ENCODE measurements around the gene BSG.
"Not testable (repeated sequence)": the region's sequence is repeated elsewhere in the genome, so short reads cannot be mapped to it uniquely, and the experiment has no call there.

The BSG gene

GRCh38 chr19:604355-604754, 32.0 kb downstream of the BSG start:
- DNase-seq (ENCODE audit: low read depth), result no peak

DNA sequence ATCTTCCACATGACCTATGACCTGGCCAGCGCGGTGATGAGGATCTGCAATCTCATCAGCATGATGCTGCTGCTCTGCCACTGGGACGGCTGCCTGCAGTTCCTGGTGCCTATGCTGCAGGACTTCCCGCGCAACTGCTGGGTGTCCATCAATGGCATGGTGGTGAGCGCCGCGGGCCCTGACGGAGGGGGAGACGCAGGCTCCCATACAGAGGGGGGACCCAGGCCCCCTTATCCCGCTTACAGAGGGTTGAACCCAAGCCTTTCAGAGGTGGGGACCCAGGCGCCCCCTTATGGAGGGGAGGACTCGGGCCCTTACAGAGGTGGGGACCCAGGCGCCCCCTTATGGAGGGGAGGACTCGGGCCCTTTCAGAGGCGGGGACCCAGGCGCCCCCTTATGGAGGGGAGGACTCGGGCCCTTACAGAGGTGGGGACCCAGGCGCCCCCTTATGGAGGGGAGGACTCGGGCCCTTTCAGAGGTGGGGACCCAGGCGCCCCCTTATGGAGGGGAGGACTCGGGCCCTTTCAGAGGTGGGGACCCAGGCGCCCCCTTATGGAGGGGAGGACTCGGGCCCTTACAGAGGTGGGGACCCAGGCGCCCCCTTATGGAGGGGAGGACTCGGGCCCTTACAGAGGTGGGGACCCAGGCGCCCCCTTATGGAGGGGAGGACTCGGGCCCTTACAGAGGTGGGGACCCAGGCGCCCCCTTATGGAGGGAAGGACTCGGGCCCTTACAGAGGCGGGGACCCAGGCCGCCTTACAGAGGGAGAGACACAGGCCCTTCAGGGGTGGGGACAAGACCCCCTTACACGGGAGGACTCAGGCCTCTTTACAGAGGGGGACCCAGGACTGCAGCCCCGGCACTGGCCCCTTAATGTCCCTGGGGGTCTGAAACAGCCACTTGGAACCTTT, 32.9 kb downstream of the BSG start:
- DNase-seq (ENCODE audit: low read depth), result not testable (repeated sequence)

GRCh38 chr19:607301-608154, 35.1 kb downstream of the BSG start:
- DNase-seq (ENCODE audit: low read depth), result no peak

- DNase-seq (ENCODE audit: low read depth), result no peak
Measured at GRCh38 chr19:608155-609003, 36.0 kb downstream of the BSG start.

GRCh38 chr19:609004-609346, 36.6 kb downstream of the BSG start:
- DNase-seq (ENCODE audit: low read depth), result no peak

GRCh38 chr19:610071-610800, 37.8 kb downstream of the BSG start:
- DNase-seq (ENCODE audit: low read depth), result no peak

DNA sequence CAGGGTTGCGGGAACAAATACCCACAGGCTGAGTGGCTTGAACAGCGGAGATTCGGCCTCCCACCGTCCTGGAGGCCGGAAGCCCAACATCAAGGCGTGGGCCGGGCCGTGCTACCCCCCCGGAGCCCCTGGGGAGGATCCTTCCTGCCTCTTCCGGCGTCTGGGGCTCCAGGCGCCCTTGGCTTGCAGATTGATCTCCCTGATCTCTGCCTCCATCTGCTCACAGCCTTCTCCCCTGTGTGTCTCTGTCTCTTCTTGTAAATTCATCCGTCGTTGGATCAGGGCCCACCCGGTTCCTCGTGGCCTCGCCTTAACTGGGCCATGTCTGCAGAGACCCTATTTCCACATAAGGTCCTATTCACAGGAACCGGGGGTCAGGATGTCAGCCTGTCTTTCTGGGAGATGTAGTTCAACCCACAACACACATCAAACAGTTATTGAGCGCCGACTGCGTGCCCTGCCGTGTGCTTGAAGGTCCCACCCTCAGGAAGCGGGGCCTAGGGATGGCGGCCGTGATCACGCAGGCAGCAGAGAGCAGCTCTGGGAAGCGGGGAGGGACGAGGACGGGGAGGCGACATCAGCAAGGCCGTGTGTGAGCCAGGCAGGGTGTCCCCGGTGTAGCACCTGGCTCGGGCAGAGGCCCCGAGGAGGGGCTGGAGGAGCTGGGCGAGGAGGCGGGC, 38.5 kb downstream of the BSG start:
- DNase-seq (ENCODE audit: low read depth), result peak; percentile 29

- DNase-seq (ENCODE audit: low read depth), result peak; percentile 74
Measured at GRCh38 chr19:611481-611868, 39.1 kb downstream of the BSG start.

DNA sequence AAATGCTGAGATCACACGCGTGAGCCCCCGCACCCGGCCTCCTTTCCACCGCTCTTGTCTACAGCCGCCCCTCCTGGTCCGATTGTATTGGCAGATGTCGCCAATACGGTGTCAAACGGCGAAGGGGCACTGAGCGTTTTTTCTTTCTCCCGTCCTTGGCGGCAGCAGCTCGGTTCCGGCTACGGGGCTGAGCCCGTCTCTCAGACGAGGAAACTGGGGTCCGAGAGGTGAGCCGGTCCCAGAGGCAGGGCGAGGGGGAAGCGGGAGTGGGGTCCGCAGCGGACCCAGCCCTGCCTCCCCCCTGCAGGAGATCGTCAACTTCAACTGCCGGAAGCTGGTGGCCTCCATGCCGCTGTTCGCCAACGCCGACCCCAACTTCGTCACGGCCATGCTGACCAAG, 40.5 kb downstream of the BSG start:
- no peak for DNase-seq (ENCODE audit: low read depth)

GRCh38 chr19:613732-614567, 41.6 kb downstream of the BSG start:
- DNase-seq (ENCODE audit: low read depth), result no peak

DNA sequence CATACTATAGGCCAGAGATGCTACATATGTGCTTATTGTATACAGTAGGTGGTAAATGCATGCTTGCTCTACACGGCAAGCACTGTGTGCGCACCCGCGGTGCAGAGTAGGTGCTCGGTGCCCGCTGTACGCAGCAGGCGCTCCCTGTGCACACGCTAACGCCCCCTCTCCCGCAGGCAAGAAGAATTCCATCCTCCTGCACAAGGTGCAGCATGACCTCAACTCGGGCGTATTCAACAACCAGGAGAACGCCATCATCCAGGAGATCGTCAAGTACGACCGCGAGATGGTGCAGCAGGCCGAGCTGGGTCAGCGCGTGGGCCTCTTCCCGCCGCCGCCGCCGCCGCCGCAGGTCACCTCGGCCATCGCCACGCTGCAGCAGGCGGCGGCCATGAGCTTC, 43.2 kb downstream of the BSG start:
- DNase-seq (ENCODE audit: low read depth), result no peak

GRCh38 chr19:616062-616700, 43.8 kb downstream of the BSG start:
- DNase-seq (ENCODE audit: low read depth), result no peak

GRCh38 chr19:616747-617526, 44.5 kb downstream of the BSG start:
- no peak for DNase-seq (ENCODE audit: low read depth)

- DNase-seq (ENCODE audit: low read depth), result no peak
Measured at GRCh38 chr19:617551-618246, 45.3 kb downstream of the BSG start.

DNA sequence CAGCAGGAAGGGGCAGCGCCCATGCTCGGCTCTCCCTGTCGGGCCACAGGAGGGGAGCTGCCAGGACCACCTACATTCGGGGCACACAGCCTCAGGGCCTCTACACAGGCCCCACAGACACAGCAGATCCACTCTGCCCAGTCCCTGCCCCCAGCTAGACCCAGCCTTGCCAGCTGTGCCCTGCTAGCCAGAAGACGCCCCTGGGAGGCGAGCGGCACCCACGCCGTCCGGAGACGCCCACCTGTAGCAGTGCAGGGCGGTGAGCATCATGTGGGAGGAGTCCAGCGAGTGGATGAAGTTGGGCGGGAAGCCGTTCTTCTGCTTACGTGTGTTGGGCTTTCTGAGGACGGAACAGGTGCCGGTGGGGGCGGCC, 45.8 kb downstream of the BSG start:
- no peak for DNase-seq (ENCODE audit: low read depth)

DNA sequence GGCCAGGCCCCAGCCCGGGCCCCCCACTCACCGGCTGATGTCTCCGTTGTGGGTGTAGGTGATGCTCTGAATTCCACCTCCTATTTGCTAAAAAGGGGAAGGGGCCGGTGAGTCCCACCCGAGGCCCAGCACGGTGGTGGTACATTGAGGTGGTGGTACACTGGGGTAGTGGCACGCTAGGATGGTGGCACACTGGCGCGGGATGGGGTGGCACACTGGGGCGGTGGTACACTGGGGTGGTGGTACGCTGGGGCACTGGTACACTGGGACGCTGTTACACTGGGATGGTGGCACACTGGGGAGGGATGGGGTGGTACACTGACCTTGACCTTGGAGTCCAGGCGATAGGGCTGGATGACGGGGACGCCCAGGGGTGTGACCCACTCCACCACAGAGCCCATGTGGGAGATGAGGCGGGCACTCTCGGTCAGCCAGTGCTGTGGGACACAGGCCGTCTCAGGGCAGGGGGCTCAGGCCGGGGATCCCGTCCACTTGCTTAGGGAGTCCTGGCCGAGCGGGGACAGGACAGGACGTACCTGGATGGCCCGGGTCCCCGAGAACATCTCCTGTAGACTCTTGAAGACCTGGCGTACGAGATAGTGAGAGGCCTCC, 46.4 kb downstream of the BSG start:
- no peak for DNase-seq (ENCODE audit: low read depth)

DNA sequence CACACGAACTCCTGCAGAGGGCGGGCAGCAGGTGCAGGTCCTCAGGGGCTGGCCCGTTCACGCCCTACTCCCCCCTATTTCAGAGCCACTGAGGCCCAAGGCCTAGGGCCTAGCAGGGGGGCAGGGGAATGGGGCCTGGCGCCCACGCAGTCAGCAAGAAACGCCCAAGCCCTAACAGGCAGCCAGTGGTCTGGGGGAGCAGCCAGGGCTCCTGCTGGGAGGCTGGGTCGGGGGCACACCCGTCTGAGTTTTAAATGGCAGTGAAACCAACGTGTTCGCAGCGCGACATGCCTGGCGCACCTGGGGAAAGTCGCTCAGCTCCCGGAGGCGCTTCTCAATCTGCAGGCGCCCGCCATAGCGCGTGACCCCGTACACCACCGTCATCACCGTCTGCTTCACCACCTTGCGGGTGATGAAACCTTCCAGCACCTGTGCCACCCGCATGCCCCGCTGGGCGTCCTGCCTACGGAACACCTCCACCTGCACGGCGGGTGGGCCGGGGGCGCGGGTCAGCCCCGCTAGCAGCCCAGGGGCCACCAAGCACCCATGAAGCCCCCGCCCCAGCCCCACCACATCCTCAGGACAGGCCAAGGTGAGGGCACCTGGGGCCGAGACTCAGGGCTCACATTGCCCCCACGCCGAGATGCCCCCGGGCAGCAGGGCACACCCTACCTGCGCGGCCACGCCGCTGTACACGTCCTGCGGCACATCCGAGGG, 47.0 kb downstream of the BSG start:
- DNase-seq (ENCODE audit: low read depth), result no peak
